Ishikawa (cell line): ENCODE data around the gene HELZ2.

Experiments used
- CEBPB ChIP-seq: IDR thresholded peaks from 2 replicates; pipeline ENCODE4 v1.6.1; 2012
- CREB1 ChIP-seq: IDR thresholded peaks from 2 replicates; pipeline ENCODE4 v1.6.1; 2012; ENCODE audit warnings: low read depth
- EGR1 ChIP-seq: IDR thresholded peaks from 2 replicates; pipeline ENCODE4 v1.6.1; 2012
- EP300 ChIP-seq: IDR thresholded peaks from 2 replicates; pipeline ENCODE4 v1.6.1; 2012; ENCODE audit warnings: borderline replicate concordance
- FOXM1 ChIP-seq: IDR thresholded peaks from 2 replicates; pipeline ENCODE4 v1.6.1; 2012; ENCODE audit warnings: low read depth, borderline replicate concordance
- NFIC ChIP-seq: IDR thresholded peaks from 2 replicates; pipeline ENCODE4 v1.6.1; 2012
- RAD21 ChIP-seq: IDR thresholded peaks from 2 replicates; pipeline ENCODE4 v1.6.1; 2012; ENCODE audit warnings: low read depth
- TAF1 ChIP-seq: IDR thresholded peaks from 2 replicates; pipeline ENCODE4 v1.6.1; 2012; ENCODE audit warnings: low read depth, mild to moderate bottlenecking
- TCF12 ChIP-seq: IDR thresholded peaks from 2 replicates; pipeline ENCODE4 v1.6.1; 2012; ENCODE audit warnings: low read depth
- TEAD4 ChIP-seq: IDR thresholded peaks from 2 replicates; pipeline ENCODE4 v1.6.1; 2012
- YY1 ChIP-seq: IDR thresholded peaks from 2 replicates; pipeline ENCODE4 v1.6.1; 2012; ENCODE audit warnings: low read depth
- ZBTB7A ChIP-seq: IDR thresholded peaks from 2 replicates; pipeline ENCODE4 v1.6.1; 2012; ENCODE audit warnings: low read depth
- TF ChIP-seq, protein P1 (sequence below): IDR thresholded peaks from 2 replicates; pipeline ENCODE4 v1.6.1; 2012
- TF ChIP-seq, protein P2 (sequence below): IDR thresholded peaks from 2 replicates; pipeline ENCODE4 v1.6.1; 2012
- TF ChIP-seq, protein P3 (sequence below): IDR thresholded peaks from 2 replicates; pipeline ENCODE4 v1.6.1; 2012; ENCODE audit warnings: low read depth, mild to moderate bottlenecking

HELZ2 gene

DNA sequence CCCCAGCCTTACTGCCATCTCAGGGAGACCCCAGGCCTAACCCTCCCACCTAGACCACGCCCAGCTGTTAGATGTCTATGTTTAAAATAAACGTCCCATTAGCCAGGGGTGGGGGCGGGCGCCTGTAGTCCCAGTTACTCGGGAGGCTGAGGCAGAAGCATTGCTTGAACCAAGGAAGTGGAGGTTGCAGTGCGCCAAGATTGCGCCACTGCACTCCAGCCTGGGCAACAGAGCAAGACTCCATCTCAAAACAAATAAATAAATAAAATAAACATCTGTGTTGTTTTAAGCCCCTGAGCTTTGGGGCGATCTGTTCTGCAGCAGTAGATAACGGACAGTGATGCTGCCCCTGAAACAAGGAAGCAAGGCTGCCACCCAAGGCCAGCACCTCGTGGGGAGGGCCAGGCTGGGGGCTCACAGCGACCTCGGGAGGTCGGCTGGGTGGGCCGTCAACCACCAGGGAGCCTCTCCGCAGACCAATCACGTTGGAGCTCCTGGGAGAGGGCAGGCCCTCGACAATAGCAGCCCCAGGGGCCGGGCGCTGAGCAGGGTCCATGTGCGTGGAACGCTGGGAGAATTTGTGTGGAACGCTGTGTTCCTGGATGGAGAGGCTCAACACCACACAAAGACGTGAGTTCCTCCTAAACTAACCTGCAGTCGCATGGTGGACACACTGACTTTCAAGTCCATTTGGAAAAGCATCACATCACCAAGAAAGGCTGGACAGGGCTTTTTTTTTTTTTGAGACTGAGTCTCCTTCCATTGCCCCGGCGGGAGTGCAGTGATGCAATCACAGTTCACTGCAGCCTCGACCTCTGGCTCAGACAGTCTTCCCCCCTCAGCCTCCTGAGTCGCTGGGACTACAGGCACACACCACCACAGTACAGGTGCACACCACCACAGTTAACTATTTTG is 1.0 kb upstream of the HELZ2 start:
- no peak for TF ChIP-seq YY1
- no peak for TF ChIP-seq RAD21
- no peak for TF ChIP-seq NFIC
- no peak for TF ChIP-seq TCF12
- no peak for TF ChIP-seq TEAD4
- no peak for TF ChIP-seq ZBTB7A
- peak; percentile 74 for TF ChIP-seq CEBPB
- no peak for TF ChIP-seq EP300
- TF ChIP-seq CREB1, result no peak

DNA sequence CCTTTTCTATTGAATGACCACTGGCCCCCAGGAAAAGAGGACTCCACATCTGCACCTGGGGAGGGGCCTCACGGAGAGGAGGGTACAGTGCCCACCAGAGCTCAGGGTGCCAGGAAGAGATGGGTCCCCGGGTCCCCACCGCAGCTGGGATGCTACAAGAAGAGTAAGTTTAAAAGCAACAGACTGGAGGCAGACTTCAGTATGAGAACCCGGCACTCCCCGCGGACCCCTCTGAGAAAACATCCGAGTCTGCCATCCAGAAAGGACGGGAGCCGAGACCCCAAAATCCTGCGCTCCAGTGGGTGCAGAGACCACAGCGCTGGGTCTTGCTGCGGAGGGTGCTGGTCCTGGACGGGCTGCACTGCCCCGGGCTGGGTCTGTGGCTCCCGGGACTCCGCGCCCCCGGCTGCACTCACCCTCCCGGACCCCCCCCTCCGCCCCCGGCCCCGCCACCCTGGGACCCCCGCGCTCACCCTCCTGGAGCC is 350 bp downstream of the HELZ2 start:
- TF ChIP-seq FOXM1 (no peak), TEAD4 (no peak), RAD21 (no peak), YY1 (no peak), CEBPB (no peak), TCF12 (no peak), TAF1 (no peak), ZBTB7A (no peak), EP300 (no peak), EGR1 (no peak)
- TF ChIP-seq, protein P1, sequence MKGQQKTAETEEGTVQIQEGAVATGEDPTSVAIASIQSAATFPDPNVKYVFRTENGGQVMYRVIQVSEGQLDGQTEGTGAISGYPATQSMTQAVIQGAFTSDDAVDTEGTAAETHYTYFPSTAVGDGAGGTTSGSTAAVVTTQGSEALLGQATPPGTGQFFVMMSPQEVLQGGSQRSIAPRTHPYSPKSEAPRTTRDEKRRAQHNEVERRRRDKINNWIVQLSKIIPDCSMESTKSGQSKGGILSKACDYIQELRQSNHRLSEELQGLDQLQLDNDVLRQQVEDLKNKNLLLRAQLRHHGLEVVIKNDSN, result no peak
- TF ChIP-seq, protein P2, sequence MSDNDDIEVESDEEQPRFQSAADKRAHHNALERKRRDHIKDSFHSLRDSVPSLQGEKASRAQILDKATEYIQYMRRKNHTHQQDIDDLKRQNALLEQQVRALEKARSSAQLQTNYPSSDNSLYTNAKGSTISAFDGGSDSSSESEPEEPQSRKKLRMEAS, result no peak
- TF ChIP-seq, protein P3, sequence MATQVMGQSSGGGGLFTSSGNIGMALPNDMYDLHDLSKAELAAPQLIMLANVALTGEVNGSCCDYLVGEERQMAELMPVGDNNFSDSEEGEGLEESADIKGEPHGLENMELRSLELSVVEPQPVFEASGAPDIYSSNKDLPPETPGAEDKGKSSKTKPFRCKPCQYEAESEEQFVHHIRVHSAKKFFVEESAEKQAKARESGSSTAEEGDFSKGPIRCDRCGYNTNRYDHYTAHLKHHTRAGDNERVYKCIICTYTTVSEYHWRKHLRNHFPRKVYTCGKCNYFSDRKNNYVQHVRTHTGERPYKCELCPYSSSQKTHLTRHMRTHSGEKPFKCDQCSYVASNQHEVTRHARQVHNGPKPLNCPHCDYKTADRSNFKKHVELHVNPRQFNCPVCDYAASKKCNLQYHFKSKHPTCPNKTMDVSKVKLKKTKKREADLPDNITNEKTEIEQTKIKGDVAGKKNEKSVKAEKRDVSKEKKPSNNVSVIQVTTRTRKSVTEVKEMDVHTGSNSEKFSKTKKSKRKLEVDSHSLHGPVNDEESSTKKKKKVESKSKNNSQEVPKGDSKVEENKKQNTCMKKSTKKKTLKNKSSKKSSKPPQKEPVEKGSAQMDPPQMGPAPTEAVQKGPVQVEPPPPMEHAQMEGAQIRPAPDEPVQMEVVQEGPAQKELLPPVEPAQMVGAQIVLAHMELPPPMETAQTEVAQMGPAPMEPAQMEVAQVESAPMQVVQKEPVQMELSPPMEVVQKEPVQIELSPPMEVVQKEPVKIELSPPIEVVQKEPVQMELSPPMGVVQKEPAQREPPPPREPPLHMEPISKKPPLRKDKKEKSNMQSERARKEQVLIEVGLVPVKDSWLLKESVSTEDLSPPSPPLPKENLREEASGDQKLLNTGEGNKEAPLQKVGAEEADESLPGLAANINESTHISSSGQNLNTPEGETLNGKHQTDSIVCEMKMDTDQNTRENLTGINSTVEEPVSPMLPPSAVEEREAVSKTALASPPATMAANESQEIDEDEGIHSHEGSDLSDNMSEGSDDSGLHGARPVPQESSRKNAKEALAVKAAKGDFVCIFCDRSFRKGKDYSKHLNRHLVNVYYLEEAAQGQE, result no peak

DNA sequence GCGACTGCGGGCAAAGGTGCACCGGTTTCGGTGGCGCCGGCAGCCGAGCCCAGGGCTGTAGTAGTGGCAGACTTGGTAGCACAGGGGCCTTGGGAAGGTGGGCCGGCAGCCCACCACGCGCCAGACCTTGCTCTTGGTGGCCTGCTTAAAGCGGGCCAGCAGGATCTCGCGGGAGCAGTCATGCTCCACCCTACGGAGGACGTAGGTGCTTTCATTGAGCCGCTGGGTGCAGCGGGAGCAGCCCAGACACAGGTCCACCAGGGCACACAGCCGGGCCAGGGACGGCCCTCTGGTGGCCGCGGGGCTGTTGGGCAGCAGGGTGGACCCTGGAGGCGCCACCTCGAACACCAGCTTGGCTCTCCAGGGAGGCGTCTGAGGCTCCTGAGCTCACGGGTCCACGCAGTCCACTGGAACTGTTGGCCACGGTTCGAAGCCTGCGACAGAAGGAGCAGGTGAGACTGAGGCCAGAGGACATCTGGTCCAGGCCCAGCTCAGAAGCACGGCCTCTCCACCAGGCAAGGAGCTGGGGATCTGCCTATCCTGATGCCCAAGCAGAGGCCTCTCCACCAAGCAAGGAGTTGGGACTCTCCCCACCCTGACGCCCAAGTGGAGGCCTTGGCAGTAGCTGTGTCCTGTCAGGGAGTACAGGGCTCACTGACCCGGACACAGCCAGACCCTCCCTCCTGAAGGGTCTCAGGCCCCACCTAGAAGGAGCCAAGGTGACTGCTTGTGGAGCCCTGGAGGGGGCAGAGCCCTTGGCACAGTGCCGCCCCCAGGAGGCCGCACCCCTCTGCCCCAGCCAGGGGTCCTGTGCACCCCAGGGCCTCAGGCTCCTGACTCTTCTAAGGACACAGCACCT is 1.0 kb downstream of the HELZ2 start:
- TF ChIP-seq, protein P3, result no peak
- no peak for TF ChIP-seq NFIC
- TF ChIP-seq YY1, result no peak
- TF ChIP-seq FOXM1, result no peak
- TF ChIP-seq CREB1, result no peak
- no peak for TF ChIP-seq CEBPB
- no peak for TF ChIP-seq TEAD4

DNA sequence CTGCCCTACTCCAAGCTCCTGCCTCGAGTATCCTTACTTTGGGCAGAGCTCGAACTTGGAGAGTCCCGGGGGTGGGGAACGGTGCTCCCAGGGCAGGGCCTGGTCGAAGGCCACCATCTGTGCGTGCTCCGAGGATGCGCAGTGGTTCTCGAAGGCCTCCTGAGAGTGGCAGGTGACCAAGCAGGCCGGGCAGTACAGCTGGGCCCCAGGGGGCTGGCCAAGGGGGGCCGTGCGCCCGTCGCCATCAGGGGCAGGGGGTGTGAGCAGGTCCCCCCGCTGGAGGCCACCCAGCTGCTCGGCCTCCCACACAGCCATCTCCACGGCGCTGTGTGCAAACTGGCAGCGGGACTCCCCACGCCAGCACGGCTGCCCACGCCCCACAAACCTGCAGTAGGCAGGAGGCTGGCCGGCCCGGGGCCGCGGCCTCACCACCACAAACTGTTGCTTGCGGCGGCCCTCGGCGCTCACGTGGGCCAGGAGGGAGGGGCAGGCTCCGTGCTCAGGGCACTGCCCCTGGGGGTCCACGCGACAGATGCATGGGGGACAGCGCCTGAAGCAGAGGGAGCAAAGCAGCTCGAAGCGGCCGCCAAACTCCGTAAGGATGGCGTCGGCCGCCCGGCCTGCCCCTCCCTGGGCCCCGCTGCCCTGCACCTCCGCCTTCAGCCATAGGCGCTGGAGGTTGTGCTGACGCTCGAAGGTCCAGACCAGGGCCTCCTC is 1.8 kb downstream of the HELZ2 start:
- TF ChIP-seq CREB1, result no peak
- no peak for TF ChIP-seq FOXM1

DNA sequence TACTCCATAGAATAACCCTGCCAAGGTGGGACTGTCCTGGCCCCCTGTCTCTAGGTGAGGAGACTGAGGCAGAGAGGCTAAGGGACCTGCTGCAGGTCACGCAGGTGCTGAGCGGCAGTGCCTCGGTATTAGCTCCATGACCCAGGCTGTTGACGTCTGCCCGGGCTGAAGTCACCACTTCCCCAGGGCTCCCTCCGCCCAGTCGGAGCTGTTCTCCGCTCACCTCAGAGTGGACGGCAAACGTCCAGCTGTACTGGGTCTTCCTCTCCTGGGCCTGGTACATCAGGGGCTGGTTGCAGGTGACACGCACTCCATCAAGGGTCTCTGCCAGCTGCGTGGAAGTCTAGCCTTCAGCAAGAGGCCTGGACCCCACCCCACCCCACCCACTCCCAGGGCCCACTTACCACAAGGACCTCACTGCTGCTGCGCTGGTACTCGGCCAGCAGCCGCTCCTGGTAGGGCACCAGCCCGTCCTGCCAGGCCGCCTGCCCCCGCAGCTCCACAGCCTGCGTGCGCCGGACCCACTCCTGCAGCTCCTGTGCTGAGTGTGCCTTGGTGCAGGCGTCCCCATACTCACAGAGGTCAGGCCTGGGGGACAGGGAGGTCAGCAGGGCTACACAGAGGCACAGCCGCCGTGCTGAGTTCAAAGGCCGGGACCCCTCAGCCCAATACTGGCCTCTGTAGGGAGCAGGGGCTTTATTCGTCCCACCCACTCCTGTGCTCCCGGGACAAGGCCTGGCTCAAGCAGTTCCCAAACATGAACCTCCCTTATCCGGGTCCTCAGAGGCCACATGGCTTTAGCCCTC is 3.6 kb downstream of the HELZ2 start:
- TF ChIP-seq RAD21 (no peak), FOXM1 (no peak), NFIC (no peak), CEBPB (no peak), TAF1 (no peak), EGR1 (no peak), ZBTB7A (no peak), EP300 (no peak), CREB1 (no peak), TCF12 (no peak), YY1 (no peak), TEAD4 (no peak)
- TF ChIP-seq, protein P2, result no peak
- TF ChIP-seq, protein P3, result no peak
- TF ChIP-seq, protein P1, result no peak
